ENCODE data around the gene UBL5.
"Not testable (repeated sequence)": the region's sequence is repeated elsewhere in the genome, so short reads cannot be mapped to it uniquely, and the experiment has no call there.

UBL5 gene

GRCh38 chr19:9842834-9843625, 15.3 kb downstream of the UBL5 start:
- ChIA-PET POLR2A (no interaction called here), CTCF (no interaction called here)
- TF ChIP-seq CTCF (IDR thresholded peaks at IDR 0.05; ENCODE audit: control extremely low read depth, extremely low read depth, low read depth, missing control alignments) = no peak

GRCh38 chr19:9843626-9844273, 16.0 kb downstream of the UBL5 start:
- CTCF ChIA-PET, POLR2A ChIA-PET: not testable (repeated sequence)

More at GRCh38 chr19:9842834-9843625, 15.3 kb downstream of the UBL5 start:
- no peak for DNase-seq (ENCODE audit: extremely low spot score)

GRCh38 chr19:9847087-9847671, 19.5 kb downstream of the UBL5 start:
- ChIA-PET POLR2A (no interaction called here), CTCF (no interaction called here)
- DNase-seq (ENCODE audit: extremely low spot score) = no peak
- TF ChIP-seq CTCF (IDR thresholded peaks at IDR 0.05; ENCODE audit: control extremely low read depth, extremely low read depth, low read depth, missing control alignments) = peak; percentile 25

More at GRCh38 chr19:9843626-9844273, 16.0 kb downstream of the UBL5 start:
- not testable (repeated sequence) for DNase-seq (ENCODE audit: extremely low spot score)

GRCh38 chr19:9848060-9848459, 20.3 kb downstream of the UBL5 start:
- peak; percentile 38 for TF ChIP-seq CTCF (IDR thresholded peaks at IDR 0.05; ENCODE audit: control extremely low read depth, extremely low read depth, low read depth, missing control alignments)
- CTCF ChIA-PET = no interaction called here
- no peak for DNase-seq (ENCODE audit: extremely low spot score)
- POLR2A ChIA-PET = no interaction called here

GRCh38 chr19:9848762-9849161, 21.0 kb downstream of the UBL5 start:
- DNase-seq (ENCODE audit: extremely low spot score) = no peak
- CTCF ChIA-PET = no interaction called here
- POLR2A ChIA-PET = no interaction called here
- TF ChIP-seq CTCF (IDR thresholded peaks at IDR 0.05; ENCODE audit: control extremely low read depth, extremely low read depth, low read depth, missing control alignments) = no peak

GRCh38 chr19:9849791-9850190, 22.1 kb downstream of the UBL5 start:
- TF ChIP-seq CTCF (IDR thresholded peaks at IDR 0.05; ENCODE audit: control extremely low read depth, extremely low read depth, low read depth, missing control alignments) = no peak
- ChIA-PET CTCF (no interaction called here), POLR2A (no interaction called here)
- no peak for DNase-seq (ENCODE audit: extremely low spot score)
